Activated CD4-positive, alpha-beta memory T cell treated with anti-CD3 and anti-CD28 coated beads, Interleukin-2, amount 10 ng/mL, durations not matched to agents 7 days and 5 days (primary cell): ENCODE data around the gene TLCD3A. TPM values are rescaled to one million over a fixed set of nuclear protein-coding genes. Genes with fewer than 3 reads are reported as not detected.
"Not testable (repeated sequence)": the region's sequence is repeated elsewhere in the genome, so short reads cannot be mapped to it uniquely, and the experiment has no call there.

Source experiments
- CTCF ChIA-PET: fragments of 350-600 bp; sonication (Branson Sonifier 250); formaldehyde crosslinking; loops from one replicate; lab custom pipeline; 2021; ENCODE audit warnings: antibody characterized with exemption, inconsistent platforms; lab: Charles Lee
- POLR2A ChIA-PET: fragments of 350-600 bp; sonication (Branson Sonifier 250); formaldehyde crosslinking; loops from one replicate; lab custom pipeline; 2021; ENCODE audit warnings: antibody characterized with exemption; lab: Charles Lee
- DNase-seq: peaks from one replicate; pipeline ENCODE4 v3.0.0-alpha.2; 2020
- H3K27ac Mint-ChIP-seq: one replicate; pipeline ENCODE4 v1.8.0; 2021; ENCODE audit warnings: mild to moderate bottlenecking, mixed read lengths
- H3K27me3 Mint-ChIP-seq: one replicate; pipeline ENCODE4 v1.8.0; 2021; ENCODE audit warnings: mixed read lengths
- H3K36me3 Mint-ChIP-seq: one replicate; pipeline ENCODE4 v1.8.0; 2021; ENCODE audit warnings: low read depth, mixed read lengths
- H3K4me1 Mint-ChIP-seq: one replicate; pipeline ENCODE4 v1.8.0; 2021; ENCODE audit warnings: mixed read lengths
- H3K4me3 Mint-ChIP-seq: one replicate; pipeline ENCODE4 v1.8.0; 2021; ENCODE audit warnings: mild to moderate bottlenecking, mixed read lengths
- H3K9me3 Mint-ChIP-seq: one replicate; pipeline ENCODE4 v1.8.0; 2021; ENCODE audit warnings: mixed read lengths
- total RNA-seq, 2 experiments: library from RNA; stranded (reverse); gene quantifications; one replicate each; pipeline ENCODE4 v1.2.3, GENCODE V29; 2021

The TLCD3A gene
- total RNA-seq, 2 experiments from 2014 or later, result 8.2 to 10.6 TPM

DNA sequence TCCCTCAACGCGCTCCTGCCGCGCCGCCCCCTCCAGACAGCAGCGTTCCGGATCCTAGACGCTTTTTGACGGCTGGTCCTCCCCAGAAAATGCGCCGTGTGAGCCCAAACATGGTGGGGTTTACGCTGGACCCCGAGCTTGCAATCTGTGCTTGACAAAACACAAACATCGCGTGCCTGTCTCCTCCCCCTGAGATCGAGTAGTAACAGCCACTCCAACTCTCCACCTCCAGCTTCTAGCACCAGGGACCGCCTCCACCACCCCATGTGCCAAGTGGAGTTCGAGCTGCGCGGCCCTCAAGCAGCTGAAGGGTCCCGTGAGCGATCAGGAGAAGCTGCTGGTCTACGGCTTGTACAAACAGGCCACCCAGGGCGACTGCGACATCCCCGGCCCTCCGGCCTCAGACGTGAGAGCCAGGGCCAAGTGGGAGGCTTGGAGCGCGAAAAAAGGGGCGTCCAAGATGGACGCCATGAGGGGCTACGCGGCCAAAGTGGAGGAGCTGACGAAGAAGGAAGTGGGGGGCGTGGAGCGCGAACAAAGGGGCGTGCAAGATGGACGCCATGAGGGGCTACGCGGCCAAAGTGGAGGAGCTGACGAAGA is 20.3 kb downstream of the TLCD3A start:
- POLR2A ChIA-PET, result interaction anchor here (0.7 to 6.4 kb wide), 10 partner anchors 9 to 227 kb away, joined by 3 to 59 read pairs (median 4); partner anchors contain the start of genes GLOD4, MRM3, NXN and VPS53
- Mint-ChIP-seq H3K36me3 (peaks cover 38% of the 10 kb centered on the region), H3K4me3 (peak overlapping the region; percentile 86), H3K4me1 (peaks cover 34% of the 10 kb centered on the region), H3K27ac (peak overlapping the region; percentile 79), H3K9me3 (peaks cover 6% of the 10 kb centered on the region), H3K27me3 (no peaks in the 10 kb centered on the region)
- CTCF ChIA-PET, result interaction anchor here (0.6 to 3.9 kb wide), 17 partner anchors 9 to 1961 kb away, joined by 3 to 15 read pairs (median 5); partner anchors contain the start of genes GLOD4, MRM3 and TIMM22
- DNase-seq, result peak; percentile 31

DNA sequence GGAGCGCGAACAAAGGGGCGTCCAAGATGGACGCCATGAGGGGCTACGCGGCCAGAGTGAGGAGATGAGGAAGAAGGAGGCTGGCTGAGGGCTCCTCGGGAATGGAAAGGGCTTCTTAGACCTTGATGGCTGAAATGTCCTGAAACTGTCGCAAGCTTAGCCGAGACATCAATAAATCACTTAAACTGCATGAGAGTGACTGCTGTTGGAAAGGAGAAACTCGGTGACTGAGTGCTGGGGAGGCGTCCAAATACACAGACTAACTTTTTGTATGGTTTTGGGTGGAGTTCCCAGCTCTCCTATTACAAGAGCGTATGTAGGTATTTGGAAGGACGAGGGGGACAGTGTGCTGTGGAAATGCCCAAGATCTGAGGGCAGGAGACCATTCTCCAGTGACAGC is 21.0 kb downstream of the TLCD3A start:
- no peak for DNase-seq

DNA sequence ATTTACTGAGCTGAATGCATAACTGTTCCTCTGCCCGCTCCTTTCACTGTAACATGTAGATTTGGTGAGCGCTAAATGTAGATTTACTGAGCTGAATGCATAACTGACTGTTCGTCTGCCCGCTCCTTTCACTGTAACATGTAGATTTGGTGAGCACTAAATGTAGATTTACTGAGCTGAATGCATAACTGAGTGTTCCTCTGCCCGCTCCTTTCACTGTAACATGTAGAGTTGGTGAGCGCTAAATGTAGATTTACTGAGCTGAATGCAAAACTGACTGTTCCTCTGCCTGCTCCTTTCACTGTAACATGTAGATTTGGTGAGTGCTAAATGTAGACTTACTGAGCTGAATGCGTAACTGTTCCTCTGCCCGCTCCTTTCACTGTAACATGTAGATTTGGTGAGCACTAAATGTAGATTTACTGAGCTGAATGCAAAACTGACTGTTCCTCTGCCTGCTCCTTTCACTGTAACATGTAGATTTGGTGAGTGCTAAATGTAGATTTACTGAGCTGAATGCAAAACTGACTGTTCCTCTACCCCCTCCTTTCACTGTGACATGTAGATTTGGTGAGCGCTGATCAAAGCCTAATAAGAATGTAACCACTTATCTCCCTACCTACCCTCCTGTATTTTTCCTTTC is 23.0 kb downstream of the TLCD3A start:
- not testable (repeated sequence) for H3K9me3 Mint-ChIP-seq, H3K27ac Mint-ChIP-seq, DNase-seq, H3K4me3 Mint-ChIP-seq, H3K27me3 Mint-ChIP-seq
- ChIA-PET POLR2A (interaction anchor here (6.4 kb wide), 1 partner anchor 26 kb away, joined by 59 read pairs; the partner anchor contains the start of genes GLOD4 and MRM3), CTCF (interaction anchor here (0.7 to 1.1 kb wide), 4 partner anchors 12 to 343 kb away, joined by 3 to 8 read pairs (median 3); partner anchors contain the start of genes GLOD4 and MRM3)
- peaks cover 22% of the 10 kb centered on the region for H3K4me1 Mint-ChIP-seq
- H3K36me3 Mint-ChIP-seq, result peaks cover 29% of the 10 kb centered on the region

More for the DNA sequence above, 21.0 kb downstream of the TLCD3A start:
- Mint-ChIP-seq H3K27me3 (no peaks in the 10 kb centered on the region), H3K9me3 (peaks cover 6% of the 10 kb centered on the region), H3K36me3 (peaks cover 31% of the 10 kb centered on the region), H3K4me1 (peaks cover 32% of the 10 kb centered on the region), H3K27ac (peak overlapping the region; percentile 55), H3K4me3 (peak overlapping the region; percentile 56)
- ChIA-PET POLR2A (interaction anchor here (0.7 to 6.4 kb wide), 6 partner anchors 10 to 55 kb away, joined by 3 to 59 read pairs (median 4); partner anchors contain the start of genes GLOD4, MRM3 and VPS53), CTCF (interaction anchor here (0.7 to 3.9 kb wide), 8 partner anchors 8 to 341 kb away, joined by 3 to 15 read pairs (median 7); partner anchors contain the start of genes GLOD4, MRM3 and TIMM22)

DNA sequence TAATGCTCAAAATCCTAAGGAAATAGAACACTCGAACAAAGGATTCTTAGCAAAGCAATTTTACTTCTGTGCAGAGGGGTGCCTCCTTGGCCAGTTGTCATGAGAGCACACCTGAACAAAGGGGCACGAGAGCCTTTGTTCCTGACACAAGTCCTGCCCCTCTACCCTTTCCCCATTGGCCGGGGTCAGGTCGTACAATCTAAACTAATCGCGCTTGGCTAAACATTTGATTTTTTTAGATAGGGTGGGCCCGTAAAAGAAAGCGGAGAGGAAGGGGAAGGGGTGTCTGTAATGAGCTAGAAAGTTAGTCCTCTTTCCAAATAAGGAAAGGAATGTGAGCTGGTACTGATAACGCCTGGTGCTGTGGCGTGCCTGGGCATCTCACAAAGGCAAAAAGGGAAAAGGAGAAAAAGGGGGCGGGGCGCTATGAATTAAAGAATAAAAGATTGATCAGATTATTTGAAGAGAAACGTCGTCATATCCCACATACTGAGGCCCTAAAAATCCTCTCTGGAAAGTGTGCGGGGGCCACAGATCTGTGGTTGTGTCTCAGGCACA is 23.7 kb downstream of the TLCD3A start:
- DNase-seq, H3K27me3 Mint-ChIP-seq, H3K9me3 Mint-ChIP-seq, POLR2A ChIA-PET, H3K4me3 Mint-ChIP-seq, H3K27ac Mint-ChIP-seq: not testable (repeated sequence)
- peaks cover 27% of the 10 kb centered on the region for H3K36me3 Mint-ChIP-seq
- H3K4me1 Mint-ChIP-seq, result peaks cover 16% of the 10 kb centered on the region
- CTCF ChIA-PET, result interaction anchor here (0.9 to 1.0 kb wide), 2 partner anchors 12 to 18 kb away, joined by 3 to 6 read pairs; no protein-coding TSS in a partner anchor

DNA sequence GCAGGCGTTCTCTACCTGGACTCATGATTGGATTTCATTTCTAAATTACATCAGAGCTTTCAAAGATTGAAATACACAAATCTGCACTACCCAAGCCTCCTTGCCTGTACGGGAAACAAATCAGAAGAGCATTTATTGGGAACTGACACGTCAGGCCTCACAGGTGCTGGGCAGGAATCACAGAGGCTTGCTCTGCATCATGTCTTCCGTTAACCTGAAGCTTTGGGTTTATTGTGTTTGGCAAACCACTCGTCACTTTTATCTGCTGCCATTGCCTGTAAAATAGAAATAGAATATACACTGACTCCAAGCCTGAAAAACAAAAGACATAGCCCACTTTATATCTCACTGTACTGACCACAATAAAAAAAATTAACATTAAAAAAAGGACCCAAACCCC is 27.6 kb downstream of the TLCD3A start:
- no peaks in the 10 kb centered on the region for H3K27me3 Mint-ChIP-seq
- POLR2A ChIA-PET, result no interaction called here
- no peak overlapping the region for H3K27ac Mint-ChIP-seq
- no peaks in the 10 kb centered on the region for H3K9me3 Mint-ChIP-seq
- H3K4me3 Mint-ChIP-seq, result no peak overlapping the region
- CTCF ChIA-PET, result no interaction called here
- H3K4me1 Mint-ChIP-seq, result no peaks in the 10 kb centered on the region
- no peak for DNase-seq
- peaks cover 42% of the 10 kb centered on the region for H3K36me3 Mint-ChIP-seq

DNA sequence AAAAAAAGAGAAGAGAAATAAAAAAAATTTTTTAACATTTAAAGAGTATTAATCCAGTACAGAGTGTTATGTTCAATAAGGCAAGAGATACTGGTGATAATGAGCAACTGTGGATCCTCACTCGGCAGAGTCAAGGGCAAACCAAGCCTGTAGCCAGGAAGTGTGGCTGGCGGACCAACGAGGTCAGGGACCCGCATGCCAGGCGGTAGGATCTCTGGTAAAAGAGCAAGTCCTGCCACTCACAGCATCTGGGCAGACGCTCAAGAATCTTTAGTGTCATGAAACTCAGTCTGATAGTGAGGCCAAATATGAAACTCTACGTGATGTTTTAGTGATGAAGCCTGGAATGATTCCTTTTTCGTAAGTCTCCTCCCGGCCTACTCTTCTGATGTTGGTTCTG is 28.0 kb downstream of the TLCD3A start:
- no peaks in the 10 kb centered on the region for H3K4me1 Mint-ChIP-seq
- H3K36me3 Mint-ChIP-seq, result peaks cover 46% of the 10 kb centered on the region
- no peak overlapping the region for H3K4me3 Mint-ChIP-seq
- POLR2A ChIA-PET, result no interaction called here
- no peaks in the 10 kb centered on the region for H3K27me3 Mint-ChIP-seq
- no peak for DNase-seq
- no peaks in the 10 kb centered on the region for H3K9me3 Mint-ChIP-seq
- CTCF ChIA-PET, result no interaction called here
- H3K27ac Mint-ChIP-seq, result no peak overlapping the region

DNA sequence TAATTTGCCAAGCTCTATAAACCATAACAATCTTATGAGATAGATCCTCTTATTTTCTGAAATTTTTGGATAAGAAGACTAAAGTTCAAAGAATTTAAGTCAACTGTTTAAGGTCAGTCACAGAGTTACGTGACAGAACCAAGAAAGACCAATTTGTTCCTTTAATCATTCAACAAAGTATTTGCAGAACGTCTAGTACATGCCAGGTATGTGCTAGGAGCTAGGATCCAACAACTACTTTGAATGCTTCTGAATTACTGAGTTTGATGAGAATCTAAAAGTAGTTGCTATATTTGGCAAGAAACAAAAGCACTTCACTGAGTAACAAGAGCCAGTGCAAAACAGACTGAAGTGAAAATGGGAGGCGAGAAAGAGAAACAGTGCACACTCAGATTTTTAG is 34.7 kb downstream of the TLCD3A start:
- Mint-ChIP-seq H3K36me3 (peaks cover 51% of the 10 kb centered on the region), H3K27me3 (no peaks in the 10 kb centered on the region), H3K27ac (no peak overlapping the region), H3K4me3 (no peak overlapping the region), H3K4me1 (no peaks in the 10 kb centered on the region), H3K9me3 (no peaks in the 10 kb centered on the region)
- ChIA-PET POLR2A (no interaction called here), CTCF (no interaction called here)
- no peak for DNase-seq

DNA sequence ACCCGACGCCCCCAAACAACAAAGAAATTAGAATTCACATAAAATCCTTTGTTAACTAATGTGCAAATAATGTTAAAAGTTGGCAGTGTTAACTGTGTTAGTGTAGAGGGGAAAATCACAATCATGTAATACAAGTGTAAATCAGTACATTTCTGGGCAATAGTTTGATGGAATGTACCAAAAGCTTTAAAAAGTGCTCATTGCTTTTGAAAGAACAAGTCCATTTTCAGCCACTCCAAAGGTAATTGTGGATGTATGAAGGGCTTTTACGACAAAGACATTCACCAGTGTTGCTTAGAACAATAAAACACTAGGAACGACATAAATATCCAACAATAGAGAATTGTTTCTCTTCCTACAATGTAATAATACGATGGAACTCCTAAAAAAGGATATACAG is 40.6 kb downstream of the TLCD3A start:
- Mint-ChIP-seq H3K9me3 (no peaks in the 10 kb centered on the region), H3K4me3 (no peak overlapping the region), H3K27ac (no peak overlapping the region), H3K4me1 (peaks cover 26% of the 10 kb centered on the region), H3K36me3 (peaks cover 77% of the 10 kb centered on the region), H3K27me3 (no peaks in the 10 kb centered on the region)
- DNase-seq, result no peak
- POLR2A ChIA-PET, result interaction anchor here (1.5 kb wide), 1 partner anchor 9 kb away, joined by 10 read pairs; the partner anchor contains the start of genes GLOD4 and MRM3
- CTCF ChIA-PET, result no interaction called here

DNA sequence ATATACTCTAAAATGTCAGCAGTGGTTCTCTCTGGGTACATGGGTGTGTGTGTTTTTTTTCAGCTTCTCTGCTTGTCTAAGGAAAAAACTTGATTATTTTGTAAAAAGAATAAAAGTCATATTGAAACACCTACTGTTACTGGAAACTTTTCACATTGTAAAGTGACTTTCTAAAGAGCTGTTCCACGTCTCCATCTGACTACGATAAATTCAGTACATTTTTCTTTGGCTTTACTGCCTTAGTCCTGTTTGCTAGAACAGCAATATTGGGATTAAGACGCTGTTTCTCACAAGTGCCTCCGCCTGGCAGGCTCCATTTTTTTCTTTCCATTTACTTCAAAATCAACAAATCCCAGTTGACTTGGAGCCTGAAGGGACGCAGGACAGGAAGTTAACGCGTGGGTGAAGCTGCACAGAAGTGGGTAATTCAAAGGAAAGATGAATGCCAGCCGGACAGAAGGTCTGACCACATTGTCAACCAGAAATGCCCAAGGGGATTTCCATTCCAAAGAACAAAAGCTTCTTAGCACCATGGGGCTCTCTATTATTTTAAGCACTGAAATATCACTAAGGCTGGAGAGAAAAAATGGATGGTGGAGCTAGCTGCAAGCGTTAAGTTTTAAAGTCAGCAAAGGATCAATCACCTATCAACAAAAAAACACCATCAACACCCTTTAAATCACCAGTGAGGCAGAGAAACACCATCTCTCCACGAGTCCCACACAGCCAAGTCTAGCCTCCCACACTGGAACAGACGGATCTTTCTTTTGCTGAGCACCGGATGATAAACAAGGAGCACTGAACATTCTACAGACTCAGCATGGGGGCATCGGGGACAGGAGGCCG is 41.3 kb downstream of the TLCD3A start:
- DNase-seq, result no peak
- Mint-ChIP-seq H3K36me3 (peaks cover 80% of the 10 kb centered on the region), H3K4me3 (no peak overlapping the region), H3K9me3 (no peaks in the 10 kb centered on the region), H3K4me1 (peaks cover 26% of the 10 kb centered on the region), H3K27me3 (no peaks in the 10 kb centered on the region), H3K27ac (no peak overlapping the region)
- POLR2A ChIA-PET, result interaction anchor here (0.5 to 1.5 kb wide), 2 partner anchors 8 to 11 kb away, joined by 4 to 10 read pairs; partner anchors contain the start of genes GLOD4 and MRM3
- CTCF ChIA-PET, result interaction anchor here (1.5 kb wide), 1 partner anchor 17 kb away, joined by 6 read pairs; no protein-coding TSS in a partner anchor

DNA sequence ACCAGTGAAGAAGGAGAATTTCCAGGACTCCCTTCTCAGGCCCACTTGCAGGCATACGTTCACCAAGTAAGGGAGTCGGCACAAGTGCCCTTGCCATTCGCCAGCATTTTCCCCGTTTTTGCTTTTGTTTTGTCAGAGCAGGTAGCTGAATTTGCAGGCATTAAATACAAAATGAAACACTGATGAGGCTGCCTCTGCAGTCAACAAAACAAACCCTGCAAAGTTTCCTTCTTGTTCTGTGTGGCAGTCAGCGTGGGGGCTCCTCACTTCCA is 41.9 kb downstream of the TLCD3A start:
- DNase-seq, result no peak
- Mint-ChIP-seq H3K27ac (no peak overlapping the region), H3K27me3 (no peaks in the 10 kb centered on the region), H3K4me1 (peaks cover 26% of the 10 kb centered on the region), H3K4me3 (no peak overlapping the region), H3K36me3 (peaks cover 78% of the 10 kb centered on the region), H3K9me3 (no peaks in the 10 kb centered on the region)
- CTCF ChIA-PET, result interaction anchor here (1.5 kb wide), 1 partner anchor 18 kb away, joined by 6 read pairs; no protein-coding TSS in a partner anchor
- POLR2A ChIA-PET, result interaction anchor here (0.5 to 1.5 kb wide), 2 partner anchors 8 to 12 kb away, joined by 4 to 10 read pairs; partner anchors contain the start of genes GLOD4 and MRM3

DNA sequence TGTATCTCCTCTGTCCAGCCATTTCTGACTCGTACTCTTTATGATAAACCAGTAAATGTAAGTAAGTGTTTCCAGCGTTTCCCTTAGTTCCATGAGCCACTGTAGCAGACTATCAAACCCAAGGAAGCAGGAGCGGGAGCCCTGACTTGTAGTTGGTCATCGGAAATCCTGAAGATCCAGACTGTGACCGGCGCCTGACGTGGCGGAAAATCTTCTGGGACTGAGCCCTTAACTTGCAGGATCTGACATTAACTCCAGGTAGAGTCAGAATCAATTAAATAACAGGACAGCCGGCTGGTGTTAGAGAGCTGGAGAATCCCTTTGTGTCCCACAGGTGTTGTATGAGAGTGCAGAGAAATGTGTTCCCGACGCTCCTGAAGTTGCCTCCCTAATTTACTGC is 45.7 kb downstream of the TLCD3A start:
- no peak for DNase-seq
- H3K4me1 Mint-ChIP-seq, result peaks cover 41% of the 10 kb centered on the region
- no peak overlapping the region for H3K4me3 Mint-ChIP-seq
- no peaks in the 10 kb centered on the region for H3K27me3 Mint-ChIP-seq
- H3K36me3 Mint-ChIP-seq, result peaks cover 61% of the 10 kb centered on the region
- ChIA-PET POLR2A (interaction anchor here (1.3 kb wide), 1 partner anchor 64 kb away, joined by 4 read pairs; the partner anchor contains the start of gene VPS53), CTCF (interaction anchor here (2.5 kb wide), 1 partner anchor 203 kb away, joined by 5 read pairs; no protein-coding TSS in a partner anchor)
- H3K27ac Mint-ChIP-seq, result no peak overlapping the region
- no peaks in the 10 kb centered on the region for H3K9me3 Mint-ChIP-seq
